Glomerular endothelial cell (primary cell): Measurements from ENCODE around the gene SLC22A12. TPM values are rescaled to one million over a fixed set of nuclear protein-coding genes. Genes with fewer than 3 reads are reported as not detected.
"Not testable (repeated sequence)": the region's sequence is repeated elsewhere in the genome, so short reads cannot be mapped to it uniquely, and the experiment has no call there.

Source experiments
- DNase-seq: peaks from one replicate; pipeline ENCODE4 v3.0.0-alpha.2; 2011; ENCODE audit warnings: low read depth, low spot score; ENCODE audit errors: extremely low read depth
- total RNA-seq: library from RNA; depleted of rRNA; stranded (reverse); fragments of >200 nt; gene quantifications from 2 replicates; pipeline ENCODE4 v1.2.3, GENCODE V29; 2015

Gene SLC22A12
- total RNA-seq, 1 donor from 2014 or later: not detected

DNA sequence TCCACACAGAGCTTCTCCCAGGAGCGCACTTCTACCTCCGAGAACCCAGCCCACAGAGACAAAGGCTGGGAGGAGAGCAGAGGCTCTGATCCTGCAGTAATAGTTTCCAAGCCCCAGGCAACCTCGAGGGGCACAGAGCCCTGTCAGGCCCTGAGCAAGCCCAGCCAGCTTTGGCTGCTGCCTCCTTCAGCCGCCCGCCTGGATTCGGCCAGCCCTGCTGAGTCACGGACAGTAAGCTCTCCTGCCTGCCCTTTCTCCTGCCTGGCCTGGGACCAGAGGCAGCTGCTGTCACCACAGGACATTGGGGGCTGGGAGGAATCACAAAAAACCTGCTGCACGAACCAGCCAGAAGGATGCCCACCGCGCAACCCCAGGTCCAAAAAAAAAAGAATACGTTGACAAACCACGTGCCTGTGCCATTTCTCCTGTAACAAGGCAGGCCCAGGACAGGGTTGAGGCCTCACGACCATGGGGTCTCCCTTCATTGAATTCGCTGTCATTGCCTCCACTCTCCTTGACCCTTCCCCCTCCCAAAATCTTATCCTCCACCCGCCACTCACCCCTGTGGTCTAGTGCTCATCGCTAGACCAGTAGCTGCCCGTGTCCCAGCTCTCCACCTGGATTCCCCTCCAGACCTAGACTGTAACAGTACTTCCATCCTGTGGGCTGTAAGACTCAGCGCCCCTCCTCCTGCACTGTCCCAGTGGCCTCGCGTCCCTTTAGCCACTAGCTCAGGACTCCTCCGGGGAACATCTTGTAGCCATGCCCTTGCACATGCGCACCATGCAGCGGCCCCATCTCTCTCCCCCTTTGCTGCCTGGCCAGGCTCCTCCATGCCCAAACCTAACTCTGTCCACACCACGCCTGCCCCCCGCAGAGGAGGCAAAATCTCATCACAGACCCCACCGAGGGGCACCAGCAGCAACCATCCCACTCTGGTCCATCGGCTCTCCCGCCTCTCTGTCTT, 7.4 kb upstream of the SLC22A12 start:
- no peak for DNase-seq

DNA sequence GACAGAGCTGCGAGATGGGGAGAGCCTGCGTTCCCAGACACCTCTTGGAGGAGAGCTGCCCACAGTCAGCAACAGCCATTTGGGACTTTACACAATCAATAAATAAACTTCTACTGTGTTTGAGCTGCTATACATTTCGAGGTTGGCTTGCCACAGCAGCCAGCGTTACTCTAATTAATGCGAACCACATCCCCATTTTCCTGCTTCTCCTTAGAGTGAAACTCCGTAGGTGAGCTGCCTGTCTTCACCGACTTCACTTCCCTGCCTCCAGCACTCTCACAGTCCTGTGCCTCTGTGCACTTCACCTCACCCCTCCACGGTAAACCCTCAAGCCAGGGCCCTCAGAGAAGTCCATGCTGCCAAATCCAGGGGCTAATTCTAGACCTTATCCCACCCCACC, 5.9 kb upstream of the SLC22A12 start:
- DNase-seq: no peak

DNA sequence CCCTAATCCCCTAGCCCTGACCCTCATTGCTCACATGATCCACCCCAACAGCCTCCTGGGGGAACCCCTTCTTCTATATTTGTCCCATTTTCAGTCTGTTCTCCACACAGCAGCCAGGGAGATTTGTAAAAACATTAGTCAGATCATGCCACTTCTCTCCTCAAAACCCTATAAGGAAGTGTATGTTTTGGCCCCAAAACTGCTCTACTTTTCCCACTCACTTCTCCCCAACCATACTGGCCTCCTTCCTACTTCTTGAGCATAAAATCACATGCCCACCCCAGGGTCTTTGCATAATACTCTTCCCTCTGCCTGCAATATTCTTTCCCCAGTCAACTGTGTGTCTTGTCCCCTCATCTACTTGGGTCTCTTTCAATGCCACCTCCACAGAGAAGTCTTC, 4.7 kb upstream of the SLC22A12 start:
- no peak for DNase-seq

DNA sequence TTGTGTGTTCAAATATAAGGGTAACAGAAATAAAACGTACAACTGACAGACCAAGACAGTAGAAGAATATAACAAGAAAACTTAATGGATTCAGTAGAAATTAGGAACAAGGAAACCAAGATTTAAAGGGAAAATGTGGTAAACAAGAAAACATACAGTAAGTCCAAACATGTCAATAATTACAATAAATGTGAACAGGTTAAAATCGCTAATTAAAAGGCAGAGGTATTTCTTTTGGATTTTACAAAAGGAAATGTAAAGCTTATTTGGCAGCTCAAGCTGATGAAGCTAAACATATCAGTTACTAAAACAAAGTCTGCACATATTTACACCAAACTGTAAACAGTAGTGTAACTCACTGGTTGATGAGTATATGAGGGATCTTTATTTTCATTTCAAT, 2.3 kb upstream of the SLC22A12 start:
- no peak for DNase-seq

DNA sequence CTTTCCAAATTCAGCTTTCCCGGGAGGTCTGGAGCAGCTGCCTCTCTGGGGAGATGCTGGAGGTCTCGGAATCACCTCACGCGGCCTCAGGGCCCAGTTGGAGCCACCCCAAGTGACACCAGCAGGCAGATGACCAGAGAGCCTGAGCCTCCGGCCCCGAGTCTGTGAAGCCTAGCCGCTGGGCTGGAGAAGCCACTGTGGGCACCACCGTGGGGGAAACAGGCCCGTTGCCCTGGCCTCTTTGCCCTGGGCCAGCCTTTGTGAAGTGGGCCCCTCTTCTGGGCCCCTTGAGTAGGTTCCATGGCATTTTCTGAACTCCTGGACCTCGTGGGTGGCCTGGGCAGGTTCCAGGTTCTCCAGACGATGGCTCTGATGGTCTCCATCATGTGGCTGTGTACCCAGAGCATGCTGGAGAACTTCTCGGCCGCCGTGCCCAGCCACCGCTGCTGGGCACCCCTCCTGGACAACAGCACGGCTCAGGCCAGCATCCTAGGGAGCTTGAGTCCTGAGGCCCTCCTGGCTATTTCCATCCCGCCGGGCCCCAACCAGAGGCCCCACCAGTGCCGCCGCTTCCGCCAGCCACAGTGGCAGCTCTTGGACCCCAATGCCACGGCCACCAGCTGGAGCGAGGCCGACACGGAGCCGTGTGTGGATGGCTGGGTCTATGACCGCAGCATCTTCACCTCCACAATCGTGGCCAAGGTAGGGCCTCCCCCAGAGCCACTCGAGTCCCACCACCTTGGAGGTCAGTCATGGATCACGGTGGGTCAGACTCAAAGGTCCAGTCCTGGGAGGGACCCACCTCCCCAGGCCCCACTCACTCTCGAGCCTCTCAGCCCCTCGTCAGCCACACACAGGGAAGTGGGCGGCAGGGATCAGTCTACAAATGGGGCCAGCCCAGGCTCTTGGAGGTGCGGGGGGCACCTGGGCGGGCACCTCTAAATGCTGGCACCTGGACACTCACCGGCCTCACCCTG, 525 bp downstream of the SLC22A12 start:
- no peak for DNase-seq

DNA sequence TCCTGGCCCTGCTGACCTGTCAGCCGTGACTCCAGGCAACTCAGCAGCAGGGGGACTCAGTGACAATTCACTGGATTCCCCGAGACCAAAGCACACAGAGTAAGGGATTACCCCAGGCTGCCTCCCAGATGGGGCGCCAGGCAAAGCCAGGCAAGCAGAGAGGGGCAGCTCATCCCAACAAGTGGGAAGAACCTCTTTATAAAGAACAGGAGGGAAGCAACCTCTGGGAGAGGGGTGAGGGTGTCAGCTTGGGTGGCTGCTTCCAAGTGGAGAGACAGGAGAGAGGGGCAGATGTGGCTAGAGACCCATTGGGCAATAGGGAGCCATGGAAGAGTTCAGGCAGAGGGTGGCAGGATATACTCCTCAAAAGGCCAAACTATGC, 1.2 kb downstream of the SLC22A12 start:
- DNase-seq: no peak

DNA sequence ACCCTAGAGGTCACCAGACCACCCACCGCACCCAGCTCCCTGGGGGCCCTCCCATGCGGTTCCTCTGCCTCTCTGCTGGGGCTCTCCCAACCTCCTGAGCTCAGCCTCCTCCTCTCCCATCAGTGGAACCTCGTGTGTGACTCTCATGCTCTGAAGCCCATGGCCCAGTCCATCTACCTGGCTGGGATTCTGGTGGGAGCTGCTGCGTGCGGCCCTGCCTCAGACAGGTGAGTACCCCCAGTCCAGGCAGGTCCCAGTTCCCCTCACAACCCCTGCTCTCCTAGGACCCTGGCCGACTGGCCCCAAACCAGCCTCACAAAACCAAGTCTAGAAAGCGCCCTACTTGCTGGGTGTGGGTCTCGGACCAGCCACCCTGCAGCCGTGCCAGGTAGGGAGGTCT, 1.6 kb downstream of the SLC22A12 start:
- DNase-seq: no peak

DNA sequence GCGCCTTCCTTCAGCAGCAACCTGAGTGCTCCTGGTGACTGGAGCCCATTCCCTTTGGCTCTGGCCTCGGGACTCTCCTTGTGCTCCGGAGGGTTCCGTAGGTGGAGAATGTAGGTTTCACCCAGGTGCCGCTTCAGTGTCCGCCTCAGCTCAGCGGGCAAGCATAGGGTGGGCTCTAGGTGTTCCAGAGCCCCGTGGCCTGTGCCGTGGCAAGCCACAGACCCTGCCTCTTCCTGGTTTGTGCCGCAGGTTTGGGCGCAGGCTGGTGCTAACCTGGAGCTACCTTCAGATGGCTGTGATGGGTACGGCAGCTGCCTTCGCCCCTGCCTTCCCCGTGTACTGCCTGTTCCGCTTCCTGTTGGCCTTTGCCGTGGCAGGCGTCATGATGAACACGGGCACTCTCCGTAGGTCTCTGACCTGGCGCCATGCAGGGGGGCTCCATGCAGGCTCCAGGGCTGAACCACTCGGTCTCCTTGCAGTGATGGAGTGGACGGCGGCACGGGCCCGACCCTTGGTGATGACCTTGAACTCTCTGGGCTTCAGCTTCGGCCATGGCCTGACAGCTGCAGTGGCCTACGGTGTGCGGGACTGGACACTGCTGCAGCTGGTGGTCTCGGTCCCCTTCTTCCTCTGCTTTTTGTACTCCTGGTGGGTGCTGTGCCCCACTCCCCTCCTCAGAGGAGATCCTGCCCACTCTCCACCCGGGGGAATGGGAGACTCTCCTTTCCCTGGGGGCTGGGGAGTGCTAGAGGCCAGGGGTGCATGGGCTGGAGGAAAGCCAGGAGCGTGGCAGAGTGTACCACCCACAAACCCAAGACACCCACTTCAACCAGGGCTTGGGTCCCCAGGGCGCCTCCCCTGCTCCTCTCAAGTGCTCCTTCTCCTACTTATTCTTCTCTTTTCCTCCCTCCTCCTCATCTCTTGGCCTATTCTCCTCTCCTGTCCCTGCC, 2.4 kb downstream of the SLC22A12 start:
- no peak for DNase-seq

DNA sequence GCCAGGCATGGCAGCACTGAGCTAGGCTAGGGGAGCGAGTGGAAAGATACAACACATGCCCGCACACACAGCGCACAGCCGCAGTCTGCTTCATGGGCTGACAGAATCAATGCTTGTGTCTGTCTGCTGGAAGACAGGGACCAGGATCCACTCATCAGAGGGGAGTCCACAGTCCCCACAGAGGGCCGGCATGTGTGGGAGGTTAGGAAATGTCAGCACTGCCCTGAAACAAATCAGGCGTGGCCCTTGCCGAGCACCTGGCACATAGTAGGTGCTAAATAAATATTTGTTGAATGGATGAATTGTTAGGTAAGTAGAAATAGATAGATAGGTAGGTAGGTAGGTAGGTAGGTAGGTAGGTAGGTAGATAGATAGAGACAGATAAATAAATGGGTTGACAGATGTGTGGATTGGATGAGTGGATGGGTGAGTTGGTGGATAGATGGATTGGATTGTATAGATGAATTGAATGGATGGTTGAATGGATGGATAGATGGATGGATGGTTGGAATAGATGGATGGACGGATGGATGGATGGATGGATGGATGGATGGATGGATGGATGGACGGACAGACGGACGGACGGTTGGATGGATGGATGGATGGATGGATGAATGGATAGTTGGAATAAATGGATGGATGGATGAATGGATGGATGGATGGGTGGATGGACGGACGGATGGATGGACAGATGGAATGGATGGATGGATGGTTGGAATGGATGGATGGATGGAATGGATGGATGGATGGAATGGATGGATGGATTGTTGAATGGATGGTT, 3.3 kb downstream of the SLC22A12 start:
- DNase-seq: no peak

DNA sequence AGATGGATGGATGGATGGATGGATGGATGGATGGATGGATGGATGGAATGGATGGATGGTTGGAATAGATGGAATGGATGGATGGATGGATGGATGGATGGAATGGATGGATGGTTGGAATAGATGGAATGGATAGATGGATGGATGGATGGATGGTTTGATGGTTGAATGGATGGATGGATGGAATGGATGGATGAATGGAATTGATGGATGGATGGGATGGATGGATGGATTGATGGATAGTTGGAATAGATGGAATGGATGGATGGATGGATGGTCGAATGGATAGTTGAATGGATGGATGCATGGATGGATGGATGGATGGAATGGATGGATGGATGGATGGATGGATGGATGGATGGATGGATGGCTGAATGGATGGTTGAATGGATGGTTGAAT, 4.9 kb downstream of the SLC22A12 start:
- DNase-seq: not testable (repeated sequence)

DNA sequence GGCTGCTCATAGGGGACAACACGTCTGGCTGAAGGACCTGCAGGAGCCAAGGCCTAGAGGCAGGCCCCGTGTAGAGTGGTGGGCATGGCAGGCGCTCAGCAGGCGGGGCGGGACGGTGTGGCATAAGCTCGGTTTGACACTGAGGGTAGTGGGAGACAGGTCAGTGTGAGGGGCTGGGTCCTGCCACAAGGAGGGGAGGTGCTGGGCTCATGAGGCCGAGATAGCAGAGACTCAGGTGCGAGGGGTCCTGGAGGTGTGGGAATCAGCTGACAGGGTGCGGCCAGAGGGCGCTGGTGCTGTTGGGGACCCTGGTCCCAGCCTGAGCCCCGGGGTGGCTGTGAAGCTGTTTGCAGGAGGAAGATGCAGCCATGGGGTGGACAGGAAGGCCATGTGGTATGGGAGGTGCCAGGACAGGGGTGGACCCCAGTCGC, 6.7 kb downstream of the SLC22A12 start:
- DNase-seq: no peak

DNA sequence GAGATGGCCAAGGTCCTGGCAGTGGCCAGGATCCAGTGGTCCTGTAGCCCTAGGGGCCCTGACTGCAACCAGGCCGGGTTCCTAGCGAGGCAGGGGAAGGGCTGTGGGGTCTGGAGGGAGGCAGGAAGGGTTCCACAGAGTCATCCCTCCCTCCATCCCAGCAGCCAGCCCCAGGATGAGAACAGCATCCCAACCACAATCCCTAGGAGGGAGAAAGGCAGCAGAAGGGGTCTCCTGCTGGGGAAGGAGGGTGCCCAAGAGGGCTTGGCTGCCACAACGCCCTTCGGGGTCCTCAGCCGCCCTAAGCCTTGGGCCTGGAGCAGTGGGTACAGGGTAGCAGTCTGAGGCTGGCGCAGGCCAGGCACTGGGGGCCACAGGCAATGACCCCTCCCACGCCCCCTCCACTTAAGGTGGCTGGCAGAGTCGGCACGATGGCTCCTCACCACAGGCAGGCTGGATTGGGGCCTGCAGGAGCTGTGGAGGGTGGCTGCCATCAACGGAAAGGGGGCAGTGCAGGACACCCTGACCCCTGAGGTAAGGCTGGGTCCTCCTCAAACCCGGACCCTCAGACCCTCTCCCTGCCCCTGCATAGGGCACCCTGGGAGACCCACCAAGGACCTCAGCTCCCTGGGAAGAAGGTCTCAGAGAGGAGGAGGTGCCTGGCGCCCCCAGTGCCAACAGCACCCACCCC, 7.2 kb downstream of the SLC22A12 start:
- DNase-seq: no peak

DNA sequence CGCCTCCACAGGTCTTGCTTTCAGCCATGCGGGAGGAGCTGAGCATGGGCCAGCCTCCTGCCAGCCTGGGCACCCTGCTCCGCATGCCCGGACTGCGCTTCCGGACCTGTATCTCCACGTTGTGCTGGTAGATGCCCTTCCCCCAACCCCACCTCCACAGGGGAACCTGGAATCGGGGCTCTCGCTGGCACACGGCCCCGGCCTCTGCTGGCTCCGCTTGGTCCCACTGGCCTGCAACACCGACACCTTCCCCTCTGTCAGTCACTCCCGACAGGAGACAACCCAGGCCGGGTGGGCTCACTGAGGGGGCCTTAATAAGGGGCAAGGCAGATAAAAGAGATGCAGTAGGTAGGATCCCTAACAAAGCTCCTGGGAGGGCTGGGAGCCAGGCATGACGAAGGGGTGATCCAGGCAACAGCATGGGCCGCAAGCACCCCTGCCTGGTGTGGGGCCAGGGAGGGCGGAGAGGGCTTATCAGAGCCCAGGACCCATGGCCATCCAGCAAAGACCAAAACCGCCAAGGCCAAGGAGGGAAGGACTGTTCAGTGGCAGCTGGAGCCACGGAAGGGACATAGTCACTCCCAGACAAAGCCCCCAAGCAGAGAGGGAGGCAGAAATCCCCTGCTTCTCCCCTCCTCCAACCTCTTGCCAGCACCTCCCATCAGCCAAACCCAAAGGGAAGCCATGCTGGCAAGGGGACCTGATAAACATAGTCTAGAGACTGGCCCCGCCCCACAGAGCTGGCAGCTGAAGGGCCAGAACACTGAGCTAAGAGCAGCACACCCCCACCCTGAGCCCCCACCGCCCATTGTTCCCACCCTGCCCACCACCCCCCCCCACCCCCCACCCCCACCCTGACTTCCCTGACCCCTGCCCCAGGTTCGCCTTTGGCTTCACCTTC, 8.0 kb downstream of the SLC22A12 start:
- no peak for DNase-seq

DNA sequence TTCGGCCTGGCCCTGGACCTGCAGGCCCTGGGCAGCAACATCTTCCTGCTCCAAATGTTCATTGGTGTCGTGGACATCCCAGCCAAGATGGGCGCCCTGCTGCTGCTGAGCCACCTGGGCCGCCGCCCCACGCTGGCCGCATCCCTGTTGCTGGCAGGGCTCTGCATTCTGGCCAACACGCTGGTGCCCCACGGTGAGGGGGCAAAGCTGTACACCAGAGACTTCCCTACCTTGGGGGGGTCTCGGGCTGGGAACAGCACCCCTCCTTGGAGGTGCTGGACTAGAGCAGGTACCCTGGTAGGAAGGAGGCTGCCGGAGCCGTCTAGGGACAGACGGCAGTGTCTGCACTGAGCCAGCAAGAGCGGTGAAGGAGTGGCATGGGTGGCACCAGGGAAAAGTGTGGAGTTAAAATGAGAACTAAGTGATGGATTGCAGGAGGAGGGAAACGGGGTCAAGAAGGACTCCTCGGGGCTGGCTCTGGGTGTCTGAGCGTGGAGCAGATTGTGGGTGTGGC, 8.7 kb downstream of the SLC22A12 start:
- no peak for DNase-seq

DNA sequence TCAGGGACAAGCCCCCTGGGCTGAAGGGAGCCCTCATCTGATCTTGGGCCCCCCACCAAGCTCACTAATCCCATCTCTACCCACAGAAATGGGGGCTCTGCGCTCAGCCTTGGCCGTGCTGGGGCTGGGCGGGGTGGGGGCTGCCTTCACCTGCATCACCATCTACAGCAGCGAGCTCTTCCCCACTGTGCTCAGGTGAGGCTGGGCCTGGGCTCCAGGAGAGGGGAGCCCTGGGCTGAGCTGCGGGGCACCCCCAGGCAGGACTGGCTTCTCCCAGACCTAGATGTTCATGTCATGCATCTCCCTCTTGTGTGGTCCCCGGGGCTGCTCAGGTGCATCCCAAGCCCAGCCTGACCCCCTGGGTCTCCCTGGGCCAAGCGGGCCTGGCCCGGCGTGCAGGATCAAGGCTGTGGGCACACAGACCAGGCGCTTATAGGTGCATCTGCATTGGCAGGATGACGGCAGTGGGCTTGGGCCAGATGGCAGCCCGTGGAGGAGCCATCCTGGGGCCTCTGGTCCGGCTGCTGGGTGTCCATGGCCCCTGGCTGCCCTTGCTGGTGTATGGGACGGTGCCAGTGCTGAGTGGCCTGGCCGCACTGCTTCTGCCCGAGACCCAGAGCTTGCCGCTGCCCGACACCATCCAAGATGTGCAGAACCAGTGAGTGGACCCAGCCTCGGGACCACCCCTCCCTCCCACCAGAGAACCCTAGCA, 9.4 kb downstream of the SLC22A12 start:
- DNase-seq: no peak

DNA sequence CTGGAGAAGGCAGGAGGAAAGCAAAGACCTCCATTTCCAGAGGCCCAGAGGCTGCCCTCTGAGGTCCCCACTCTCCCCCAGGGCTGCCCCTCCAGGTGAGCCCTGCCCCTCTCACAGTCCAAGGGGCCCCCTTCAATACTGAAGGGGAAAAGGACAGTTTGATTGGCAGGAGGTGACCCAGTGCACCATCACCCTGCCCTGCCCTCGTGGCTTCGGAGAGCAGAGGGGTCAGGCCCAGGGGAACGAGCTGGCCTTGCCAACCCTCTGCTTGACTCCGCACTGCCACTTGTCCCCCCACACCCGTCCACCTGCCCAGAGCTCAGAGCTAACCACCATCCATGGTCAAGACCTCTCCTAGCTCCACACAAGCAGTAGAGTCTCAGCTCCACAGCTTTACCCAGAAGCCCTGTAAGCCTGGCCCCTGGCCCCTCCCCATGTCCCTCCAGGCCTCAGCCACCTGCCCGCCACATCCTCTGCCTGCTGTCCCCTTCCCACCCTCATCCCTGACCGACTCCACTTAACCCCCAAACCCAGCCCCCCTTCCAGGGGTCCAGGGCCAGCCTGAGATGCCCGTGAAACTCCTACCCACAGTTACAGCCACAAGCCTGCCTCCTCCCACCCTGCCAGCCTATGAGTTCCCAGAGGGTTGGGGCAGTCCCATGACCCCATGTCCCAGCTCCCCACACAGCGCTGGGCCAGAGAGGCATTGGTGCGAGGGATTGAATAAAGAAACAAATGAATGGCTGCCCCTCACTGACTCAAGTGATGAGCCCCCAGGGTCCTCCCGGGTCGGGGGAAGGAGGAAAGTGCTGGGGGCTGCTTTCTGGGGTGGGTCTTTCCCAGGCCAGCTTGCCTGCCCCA, 10.8 kb downstream of the SLC22A12 start:
- DNase-seq: no peak
